WTC11 (cell line): Measurements from ENCODE around the gene TUBGCP6. TPM values are rescaled to one million over a fixed set of nuclear protein-coding genes. Genes with fewer than 3 reads are reported as not detected.

Source experiments
- ATAC-seq: fragments of 200-7000 bp; cut with Tn5 transposase; 2 replicates; pipeline ENCODE4 v1.10.0; 2021; ENCODE audit warnings: mild to moderate bottlenecking, moderate library complexity
- CTCF ChIA-PET: fragments of 300-600 bp; sonication (Branson Sonifier 250); formaldehyde crosslinking; loops from one replicate; lab custom pipeline; 2021; ENCODE audit warnings: antibody characterized with exemption; lab: Charles Lee
- POLR2A ChIA-PET: fragments of 350-600 bp; sonication (Branson Sonifier 250); formaldehyde crosslinking; loops from one replicate; lab custom pipeline; 2021; ENCODE audit warnings: antibody characterized with exemption; lab: Charles Lee
- DNase-seq: peaks from one replicate; pipeline ENCODE4 v3.0.0; 2021; ENCODE audit warnings: low spot score
- H3K27ac Mint-ChIP-seq: 2 replicates; pipeline ENCODE4 v1.8.0; 2021; ENCODE audit warnings: mixed read lengths
- H3K27me3 Mint-ChIP-seq: 2 replicates; pipeline ENCODE4 v1.8.0; 2021; ENCODE audit warnings: low read depth, mild to moderate bottlenecking, moderate library complexity, mixed read lengths
- H3K36me3 Mint-ChIP-seq: 2 replicates; pipeline ENCODE4 v1.8.0; 2021; ENCODE audit warnings: mixed read lengths
- H3K4me1 Mint-ChIP-seq: 2 replicates; pipeline ENCODE4 v1.8.0; 2022; ENCODE audit warnings: mixed read lengths
- H3K4me3 Mint-ChIP-seq: 2 replicates; pipeline ENCODE4 v1.8.0; 2021; ENCODE audit warnings: mild to moderate bottlenecking, moderate library complexity, mixed read lengths
- H3K9me3 Mint-ChIP-seq: 2 replicates; pipeline ENCODE4 v1.8.0; 2021; ENCODE audit warnings: mixed read lengths
- CREM ChIP-seq: sonication (generic); formaldehyde crosslinking; IDR thresholded peaks from 2 replicates; pipeline ENCODE4 v1.8.1; 2022; ENCODE audit warnings: mild to moderate bottlenecking, missing genetic modification reagents, moderate library complexity
- CTCF ChIP-seq: fragments of 200-600 bp; IDR thresholded peaks from 2 replicates; pipeline ENCODE4 v1.8.0; 2022; ENCODE audit warnings: antibody characterized with exemption
- ETV6 ChIP-seq: sonication (generic); formaldehyde crosslinking; IDR thresholded peaks from 2 replicates; pipeline ENCODE4 v1.8.1; 2022; ENCODE audit warnings: mild to moderate bottlenecking, missing genetic modification reagents
- FOXJ3 ChIP-seq: sonication (generic); formaldehyde crosslinking; IDR thresholded peaks from 2 replicates; pipeline ENCODE4 v1.9.0; 2021; ENCODE audit warnings: missing genetic modification reagents, mild to moderate bottlenecking, borderline replicate concordance
- GABPB1 ChIP-seq: sonication (generic); formaldehyde crosslinking; IDR thresholded peaks from 2 replicates; pipeline ENCODE4 v1.8.1; 2023; ENCODE audit warnings: mild to moderate bottlenecking, missing genetic modification reagents
- JUN ChIP-seq: sonication (generic); formaldehyde crosslinking; IDR thresholded peaks from 2 replicates; pipeline ENCODE4 v1.8.0; 2023; ENCODE audit warnings: mild to moderate bottlenecking, missing genetic modification reagents
- KAT7 ChIP-seq: sonication (generic); formaldehyde crosslinking; IDR thresholded peaks from 2 replicates; pipeline ENCODE4 v1.8.1; 2023; ENCODE audit warnings: missing genetic modification reagents, mild to moderate bottlenecking, borderline replicate concordance
- MYBL2 ChIP-seq: sonication (generic); formaldehyde crosslinking; IDR thresholded peaks from 2 replicates; pipeline ENCODE4 v1.8.1; 2023; ENCODE audit warnings: mild to moderate bottlenecking, moderate library complexity, missing genetic modification reagents
- NR3C1 ChIP-seq: sonication (generic); formaldehyde crosslinking; conservative IDR thresholded peaks from 2 replicates; pipeline ENCODE4 v1.8.1; 2023; ENCODE audit warnings: low read depth, mild to moderate bottlenecking, missing genetic modification reagents
- USF2 ChIP-seq: sonication (generic); formaldehyde crosslinking; IDR thresholded peaks from 2 replicates; pipeline ENCODE4 v1.8.1; 2023; ENCODE audit warnings: mild to moderate bottlenecking, missing genetic modification reagents, moderate library complexity
- ZNF219 ChIP-seq: sonication (generic); formaldehyde crosslinking; IDR thresholded peaks from 2 replicates; pipeline ENCODE4 v1.8.0; 2023; ENCODE audit warnings: missing genetic modification reagents, mild to moderate bottlenecking, borderline replicate concordance
- ZNF317 ChIP-seq: sonication (generic); formaldehyde crosslinking; IDR thresholded peaks from 2 replicates; pipeline ENCODE4 v1.8.1; 2023; ENCODE audit warnings: low read depth, mild to moderate bottlenecking, moderate library complexity, missing genetic modification reagents, borderline replicate concordance
- total RNA-seq: library from RNA; stranded (reverse); gene quantifications from 3 replicates; pipeline ENCODE4 v1.2.3, GENCODE V29; 2021
- TF ChIP-seq, protein P1 (sequence below): fragments of 250-450 bp; sonication (Bioruptor Pico); IDR thresholded peaks from 2 replicates; pipeline ENCODE4 v1.9.0; 2021; ENCODE audit warnings: moderate library complexity, mild to moderate bottlenecking, inconsistent platforms, borderline replicate concordance
- TF ChIP-seq, protein P2 (sequence below): sonication (generic); formaldehyde crosslinking; IDR thresholded peaks from 2 replicates; pipeline ENCODE4 v1.8.1; 2023; ENCODE audit warnings: mild to moderate bottlenecking, missing genetic modification reagents, borderline replicate concordance

TUBGCP6 gene
- total RNA-seq, 1 experiment from 2014 or later = 45.4 TPM

GRCh38 chr22:50207383-50208140 is 37.3 kb downstream of the TUBGCP6 start:
- ATAC-seq (no peak), DNase-seq (no peak)
- peaks cover 1% of the 10 kb centered on the region for H3K4me1 Mint-ChIP-seq
- ChIA-PET POLR2A (no interaction called here), CTCF (interaction anchor here (0.8 to 3.0 kb wide), 13 partner anchors 9 to 440 kb away, joined by 3 to 19 read pairs (median 4); partner anchors contain the start of genes ALG12, CRELD2 and SCO2)
- peaks cover 4% of the 10 kb centered on the region; the same call in 1 of the 2 replicates for H3K9me3 Mint-ChIP-seq
- H3K27me3 Mint-ChIP-seq = no peaks in the 10 kb centered on the region
- TF ChIP-seq JUN (CRISPR knock-in tag) (no peak), NR3C1 (CRISPR knock-in tag) (no peak), CREM (CRISPR knock-in tag) (no peak), ZNF317 (CRISPR knock-in tag) (no peak), MYBL2 (CRISPR knock-in tag) (no peak), ETV6 (CRISPR knock-in tag) (no peak)
- H3K27ac Mint-ChIP-seq = no peak overlapping the region
- no peak overlapping the region for H3K4me3 Mint-ChIP-seq
- peaks cover 32% of the 10 kb centered on the region for H3K36me3 Mint-ChIP-seq

DNA sequence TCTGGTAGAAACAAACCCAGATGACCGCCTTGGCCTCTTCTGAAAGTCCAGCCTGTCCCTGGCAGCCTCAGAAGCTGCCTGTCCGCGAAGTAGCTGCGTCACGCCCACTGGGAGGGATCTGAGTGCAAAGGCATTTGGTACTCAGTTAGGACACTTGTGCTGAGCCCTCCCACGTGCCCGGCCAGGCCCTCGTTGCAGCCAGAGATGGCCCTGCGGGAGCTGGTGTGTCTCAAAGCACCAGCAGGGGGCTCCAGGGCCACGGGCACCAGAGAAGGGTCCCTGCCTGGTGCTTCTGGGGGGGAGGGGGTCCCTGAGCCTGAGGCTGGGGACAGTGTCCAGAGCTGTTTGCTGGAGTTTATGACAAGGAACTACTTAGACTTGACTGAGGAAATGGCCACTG is 38.2 kb downstream of the TUBGCP6 start:
- ChIA-PET CTCF (interaction anchor here (0.8 to 3.0 kb wide), 23 partner anchors 8 to 439 kb away, joined by 3 to 19 read pairs (median 4); partner anchors contain the start of genes ALG12, CRELD2, DENND6B and SCO2), POLR2A (interaction anchor here (0.8 kb wide), 1 partner anchor 17 kb away, joined by 3 read pairs; no protein-coding TSS in a partner anchor)
- Mint-ChIP-seq H3K4me1 (peaks cover 8% of the 10 kb centered on the region), H3K27ac (no peak overlapping the region), H3K9me3 (peaks cover 4% of the 10 kb centered on the region; the same call in 1 of the 2 replicates), H3K27me3 (no peaks in the 10 kb centered on the region), H3K36me3 (peaks cover 25% of the 10 kb centered on the region), H3K4me3 (no peak overlapping the region)
- peak; percentile 78 for DNase-seq
- TF ChIP-seq, protein P1, sequence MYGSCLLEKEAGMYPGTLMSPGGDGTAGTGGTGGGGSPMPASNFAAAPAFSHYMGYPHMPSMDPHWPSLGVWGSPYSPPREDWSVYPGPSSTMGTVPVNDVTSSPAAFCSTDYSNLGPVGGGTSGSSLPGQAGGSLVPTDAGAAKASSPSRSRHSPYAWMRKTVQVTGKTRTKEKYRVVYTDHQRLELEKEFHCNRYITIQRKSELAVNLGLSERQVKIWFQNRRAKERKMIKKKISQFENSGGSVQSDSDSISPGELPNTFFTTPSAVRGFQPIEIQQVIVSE = no peak
- no peak for TF ChIP-seq ZNF219 (CRISPR knock-in tag)
- no peak for TF ChIP-seq FOXJ3
- TF ChIP-seq KAT7 (CRISPR knock-in tag) = no peak
- TF ChIP-seq GABPB1 (CRISPR knock-in tag) = no peak
- TF ChIP-seq USF2 = peak; percentile 33; the same call in 1 of the 2 replicates
- peak; percentile 23; the same call in 1 of the 2 replicates for TF ChIP-seq CTCF
- TF ChIP-seq, protein P2, sequence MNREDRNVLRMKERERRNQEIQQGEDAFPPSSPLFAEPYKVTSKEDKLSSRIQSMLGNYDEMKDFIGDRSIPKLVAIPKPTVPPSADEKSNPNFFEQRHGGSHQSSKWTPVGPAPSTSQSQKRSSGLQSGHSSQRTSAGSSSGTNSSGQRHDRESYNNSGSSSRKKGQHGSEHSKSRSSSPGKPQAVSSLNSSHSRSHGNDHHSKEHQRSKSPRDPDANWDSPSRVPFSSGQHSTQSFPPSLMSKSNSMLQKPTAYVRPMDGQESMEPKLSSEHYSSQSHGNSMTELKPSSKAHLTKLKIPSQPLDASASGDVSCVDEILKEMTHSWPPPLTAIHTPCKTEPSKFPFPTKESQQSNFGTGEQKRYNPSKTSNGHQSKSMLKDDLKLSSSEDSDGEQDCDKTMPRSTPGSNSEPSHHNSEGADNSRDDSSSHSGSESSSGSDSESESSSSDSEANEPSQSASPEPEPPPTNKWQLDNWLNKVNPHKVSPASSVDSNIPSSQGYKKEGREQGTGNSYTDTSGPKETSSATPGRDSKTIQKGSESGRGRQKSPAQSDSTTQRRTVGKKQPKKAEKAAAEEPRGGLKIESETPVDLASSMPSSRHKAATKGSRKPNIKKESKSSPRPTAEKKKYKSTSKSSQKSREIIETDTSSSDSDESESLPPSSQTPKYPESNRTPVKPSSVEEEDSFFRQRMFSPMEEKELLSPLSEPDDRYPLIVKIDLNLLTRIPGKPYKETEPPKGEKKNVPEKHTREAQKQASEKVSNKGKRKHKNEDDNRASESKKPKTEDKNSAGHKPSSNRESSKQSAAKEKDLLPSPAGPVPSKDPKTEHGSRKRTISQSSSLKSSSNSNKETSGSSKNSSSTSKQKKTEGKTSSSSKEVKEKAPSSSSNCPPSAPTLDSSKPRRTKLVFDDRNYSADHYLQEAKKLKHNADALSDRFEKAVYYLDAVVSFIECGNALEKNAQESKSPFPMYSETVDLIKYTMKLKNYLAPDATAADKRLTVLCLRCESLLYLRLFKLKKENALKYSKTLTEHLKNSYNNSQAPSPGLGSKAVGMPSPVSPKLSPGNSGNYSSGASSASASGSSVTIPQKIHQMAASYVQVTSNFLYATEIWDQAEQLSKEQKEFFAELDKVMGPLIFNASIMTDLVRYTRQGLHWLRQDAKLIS (CRISPR knock-in tag) = no peak
- peak; percentile 84 for ATAC-seq
